ENCODE results near the gene SDK2.

Gene SDK2

DNA sequence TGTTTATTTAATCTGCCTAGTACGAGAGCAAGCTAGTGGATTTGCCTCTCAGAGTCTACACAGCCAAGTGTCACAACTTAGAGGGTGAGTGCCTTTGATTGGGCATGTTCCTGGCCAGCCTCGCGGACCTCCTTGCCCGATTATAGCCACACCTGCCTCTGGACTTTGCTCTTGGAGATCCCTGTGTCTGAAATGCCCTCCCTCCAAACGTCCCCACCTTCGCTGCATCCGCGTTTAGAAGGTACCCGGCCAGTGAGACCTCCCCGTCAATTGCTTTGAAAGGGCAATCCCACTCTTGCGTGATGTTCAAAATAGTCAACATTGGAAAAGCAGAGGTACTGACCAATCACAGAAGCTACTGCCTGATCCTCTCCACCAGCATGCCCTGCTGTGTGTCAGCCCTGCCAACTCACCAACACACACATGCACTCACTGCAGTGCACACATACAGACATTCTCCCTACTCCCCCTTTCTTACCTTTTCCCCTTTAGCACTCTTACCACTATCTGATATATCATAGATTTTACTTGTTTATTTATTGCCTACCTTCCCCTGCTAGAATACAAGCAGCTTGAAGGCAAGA is 6.5 kb upstream of the SDK2 start:
- DNase-seq (ENCODE audit: low read depth): no peak

DNA sequence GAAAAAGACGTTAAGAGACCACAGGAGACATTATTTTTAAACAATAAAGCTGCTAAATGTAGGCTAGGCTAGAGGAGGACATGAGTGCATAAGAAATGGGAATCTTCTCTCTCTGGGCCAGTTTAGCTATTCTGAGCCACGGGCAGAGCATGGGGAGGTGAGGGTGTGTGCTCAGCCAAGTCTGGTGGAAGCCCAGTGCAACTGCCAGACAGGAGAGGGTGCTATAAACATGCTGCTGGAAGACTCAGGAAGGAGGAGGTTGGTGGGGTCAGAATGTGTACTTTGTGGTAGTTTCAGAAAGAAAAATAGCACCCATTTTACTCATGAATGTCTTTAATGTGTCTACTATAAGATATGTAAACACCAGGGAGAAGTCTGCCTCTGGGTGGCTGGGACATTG is 5.9 kb upstream of the SDK2 start:
- no peak for DNase-seq (ENCODE audit: low read depth)

DNA sequence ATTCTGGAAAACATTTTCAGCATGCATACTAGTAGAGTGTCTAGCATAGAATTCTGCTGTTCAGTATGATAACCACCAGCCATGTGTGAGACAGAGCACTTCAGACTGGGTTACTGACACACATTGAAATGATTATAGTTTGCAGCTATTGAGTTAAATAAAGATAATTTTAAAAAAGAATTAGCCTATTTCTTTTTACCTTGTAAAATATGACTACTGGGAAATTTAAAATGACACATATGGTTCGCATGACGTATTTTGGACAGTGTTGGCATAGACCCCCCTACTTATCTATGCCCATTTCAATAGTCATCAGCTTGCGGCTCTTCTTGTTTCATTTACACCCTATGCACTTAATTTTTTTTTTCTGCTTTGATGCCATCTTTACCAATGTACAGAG is 4.7 kb upstream of the SDK2 start:
- DNase-seq (ENCODE audit: low read depth): no peak

DNA sequence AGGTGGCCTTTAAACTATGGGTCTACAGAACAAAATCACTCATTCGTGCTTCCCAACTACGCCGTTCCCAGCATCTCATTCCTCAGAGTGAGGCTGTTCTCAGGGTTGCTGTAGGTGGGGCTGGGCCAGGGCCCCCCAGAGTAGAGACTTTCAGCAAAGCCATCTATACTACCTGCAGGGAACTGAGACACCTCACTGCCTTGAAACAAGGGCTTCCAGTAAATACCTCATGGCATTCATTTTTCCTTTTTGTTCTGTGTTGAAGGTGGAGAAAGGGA is 4.2 kb upstream of the SDK2 start:
- no peak for DNase-seq (ENCODE audit: low read depth)

DNA sequence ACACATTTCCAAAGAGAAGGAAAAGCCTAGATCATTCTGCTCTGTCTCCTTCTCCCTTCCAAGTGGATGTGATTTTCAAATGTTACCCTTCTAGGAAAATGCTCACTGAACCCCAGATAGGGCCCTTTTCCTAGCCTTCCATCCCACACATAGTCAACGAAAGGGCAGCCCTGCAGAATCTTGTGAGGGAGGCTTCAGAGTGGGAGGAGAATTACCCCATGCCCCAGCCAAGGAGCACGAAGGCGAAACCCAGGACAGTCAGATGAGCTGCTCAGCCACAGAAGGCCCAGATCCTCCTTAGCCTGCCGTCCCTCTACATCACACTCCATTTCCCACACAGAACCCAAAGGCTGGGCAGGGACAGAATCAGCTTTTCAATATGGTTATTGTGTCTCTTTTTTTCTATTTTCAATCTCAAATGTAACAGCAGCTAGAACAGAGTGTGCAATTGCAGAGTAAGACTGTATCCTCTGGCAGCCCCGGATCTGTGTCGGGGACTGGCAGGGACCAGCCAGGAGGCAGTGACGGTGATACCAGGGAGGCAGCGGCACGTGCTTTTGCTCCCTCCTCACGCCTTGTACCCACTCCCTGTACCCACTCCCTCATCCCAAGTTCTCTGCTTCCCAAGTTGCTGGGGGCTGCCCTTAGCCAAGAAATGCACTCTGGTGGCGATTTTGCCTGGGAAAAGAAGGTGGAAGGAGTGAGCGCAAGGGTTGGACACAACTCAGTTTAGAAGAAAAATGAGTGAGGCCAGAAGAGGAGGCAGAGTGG is 3.7 kb upstream of the SDK2 start:
- DNase-seq (ENCODE audit: low read depth): no peak

DNA sequence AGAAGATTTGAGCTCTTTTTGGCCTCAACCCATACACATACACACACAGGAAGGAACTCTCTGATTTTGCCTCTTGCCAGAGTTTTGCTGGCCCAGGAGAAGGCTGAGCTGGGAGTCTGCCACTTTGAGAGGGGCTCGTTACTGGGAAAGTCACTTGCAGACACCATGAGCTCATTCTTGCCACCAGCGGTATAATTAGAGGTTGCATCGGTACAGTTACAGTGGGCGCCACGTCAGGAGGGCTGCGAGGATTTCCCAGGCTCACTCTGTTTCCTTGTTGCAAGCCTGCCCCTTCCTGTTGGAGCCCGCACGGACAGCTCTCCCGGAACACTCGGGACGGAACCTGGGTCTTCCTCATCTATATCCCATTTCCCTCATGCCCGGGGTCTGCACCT is 3.1 kb upstream of the SDK2 start:
- no peak for DNase-seq (ENCODE audit: low read depth)

DNA sequence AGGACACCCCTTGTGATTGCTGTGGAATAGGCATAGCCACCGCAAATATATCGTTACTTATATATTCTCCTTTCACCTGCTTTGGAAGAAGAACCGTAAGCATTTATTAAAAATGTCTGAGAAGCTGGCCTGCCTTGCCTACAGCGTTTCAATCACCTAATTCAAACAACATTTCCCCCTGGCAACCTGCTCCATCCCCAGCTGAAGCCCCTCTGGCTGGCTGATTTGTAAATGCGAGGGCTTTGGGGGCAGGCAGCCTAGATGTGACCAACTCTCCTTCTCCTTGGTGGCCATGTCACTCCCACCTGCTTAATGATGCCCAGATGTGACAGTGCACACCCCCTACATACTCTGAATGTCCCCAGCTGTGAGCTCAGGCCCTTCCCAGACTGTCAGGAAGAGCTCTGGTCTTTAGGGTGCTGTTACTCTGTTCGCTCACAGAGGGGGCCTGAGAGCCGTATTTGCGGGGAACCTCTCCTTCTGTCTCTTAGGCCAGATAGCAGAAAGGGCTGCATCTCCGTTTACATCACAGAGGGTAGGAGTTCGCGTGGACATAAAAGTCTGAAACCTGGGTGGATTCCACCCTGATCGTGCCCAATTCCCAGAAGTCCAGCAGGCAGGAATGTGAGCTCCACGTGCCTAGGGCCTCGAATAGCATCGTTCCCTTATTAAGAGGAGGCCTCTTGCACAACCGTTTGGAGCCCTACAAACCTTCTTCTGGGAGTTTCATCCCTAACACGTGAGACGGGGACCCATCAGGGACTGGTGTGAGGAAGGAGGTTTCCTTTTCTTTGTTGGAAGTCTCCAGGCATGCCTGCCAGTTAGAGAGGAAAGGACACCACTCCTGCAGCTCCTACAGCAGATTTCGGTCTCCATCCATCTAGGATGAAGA is 2.4 kb upstream of the SDK2 start:
- DNase-seq (ENCODE audit: low read depth): no peak

DNA sequence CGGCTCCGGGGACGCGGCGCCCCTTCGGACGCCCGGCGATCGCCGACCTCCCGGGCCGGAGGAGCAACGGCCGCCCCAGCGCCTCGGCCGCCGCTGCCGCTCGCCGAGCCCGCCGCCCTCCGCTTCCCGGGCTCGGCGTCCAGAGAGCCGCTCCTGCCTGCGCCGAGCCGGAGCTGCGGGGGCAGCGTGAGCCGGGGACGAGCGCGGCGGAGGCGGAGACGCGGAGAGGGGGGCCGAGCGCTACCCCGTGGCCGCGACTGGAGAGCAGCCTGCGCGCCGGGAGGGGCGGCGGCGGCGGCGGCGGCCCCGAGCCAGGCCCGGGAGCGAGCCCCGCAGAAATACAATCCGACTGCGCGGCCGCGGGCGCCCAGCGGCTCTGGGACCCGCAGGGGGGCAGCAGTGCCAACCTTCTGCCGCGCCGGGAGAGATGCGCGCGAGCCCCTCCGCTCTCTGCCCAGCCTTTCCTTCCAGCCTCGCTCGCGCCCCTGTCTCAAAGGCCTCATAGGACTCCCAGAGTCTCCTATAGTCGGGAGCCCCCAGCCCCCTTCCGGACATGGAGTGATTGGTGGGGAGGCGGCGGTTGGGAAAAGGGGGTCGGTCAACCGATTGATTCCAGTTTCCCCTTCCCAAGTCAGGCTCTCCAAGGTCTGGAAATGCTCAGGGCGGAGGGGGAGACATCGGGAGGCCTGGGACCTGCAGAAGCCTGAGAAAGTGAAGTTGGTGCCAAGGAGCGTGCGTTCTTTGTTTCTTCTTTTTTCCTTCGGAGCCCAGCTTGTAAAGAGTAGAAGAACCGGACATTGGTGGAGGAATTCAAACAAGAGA is 1.0 kb upstream of the SDK2 start:
- DNase-seq (ENCODE audit: low read depth): no peak

DNA sequence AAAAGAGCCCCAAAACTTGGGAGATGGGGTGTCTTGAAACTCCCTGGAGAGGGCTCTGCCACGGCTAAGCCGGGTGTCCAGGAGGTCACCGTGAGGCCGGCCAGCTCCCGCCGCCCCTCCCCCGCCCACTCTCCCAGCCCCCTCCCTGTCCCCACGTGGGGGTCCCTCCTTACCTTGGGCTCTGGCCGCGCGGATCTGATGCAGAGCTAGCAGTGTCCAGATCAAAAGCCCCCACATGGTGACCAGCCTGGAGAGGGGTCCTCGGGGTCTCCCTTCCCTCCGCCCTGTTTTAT is 447 bp downstream of the SDK2 start:
- no peak for DNase-seq (ENCODE audit: low read depth)

DNA sequence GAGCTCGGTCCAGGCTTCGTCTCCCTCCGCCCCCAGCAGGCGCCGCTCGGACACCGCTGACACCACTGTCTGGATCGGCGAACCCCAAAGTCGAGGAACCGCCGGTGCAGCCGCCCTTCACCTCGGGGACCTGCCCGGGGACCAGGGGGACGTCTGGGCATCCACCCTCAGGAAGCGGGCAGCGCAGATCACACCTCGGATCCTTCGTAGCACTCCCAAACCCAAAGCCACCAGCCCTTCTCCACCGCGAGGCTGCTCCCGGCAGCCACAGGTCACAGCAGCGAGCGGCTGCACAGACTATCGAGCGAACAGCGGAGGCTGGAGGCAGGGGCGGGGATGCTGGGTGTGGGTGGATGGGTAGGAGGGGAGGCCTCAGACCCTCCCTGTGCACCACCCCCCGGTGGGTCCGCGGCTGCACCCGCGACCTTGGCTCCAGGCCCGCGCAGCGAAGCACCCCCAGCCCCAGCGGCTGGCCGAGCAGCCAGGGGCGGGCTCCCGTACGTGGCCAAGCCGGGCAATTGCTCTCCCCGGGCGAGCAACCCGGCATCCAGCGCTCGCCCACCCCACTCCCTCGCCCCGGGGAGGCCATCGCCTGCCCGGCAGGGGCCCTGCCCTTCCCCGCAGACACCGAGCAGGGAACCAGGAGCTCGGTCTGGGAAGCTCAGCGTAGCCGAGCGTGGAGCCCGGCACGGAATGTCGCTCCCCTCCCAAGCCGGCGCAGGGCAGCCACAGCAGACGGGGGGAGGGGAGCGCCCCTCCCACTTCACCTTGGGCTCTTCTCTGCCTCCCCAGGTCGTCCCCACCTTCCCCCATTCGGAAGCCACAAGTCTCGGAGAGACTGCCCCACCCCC is 1.0 kb downstream of the SDK2 start:
- DNase-seq (ENCODE audit: low read depth): no peak

DNA sequence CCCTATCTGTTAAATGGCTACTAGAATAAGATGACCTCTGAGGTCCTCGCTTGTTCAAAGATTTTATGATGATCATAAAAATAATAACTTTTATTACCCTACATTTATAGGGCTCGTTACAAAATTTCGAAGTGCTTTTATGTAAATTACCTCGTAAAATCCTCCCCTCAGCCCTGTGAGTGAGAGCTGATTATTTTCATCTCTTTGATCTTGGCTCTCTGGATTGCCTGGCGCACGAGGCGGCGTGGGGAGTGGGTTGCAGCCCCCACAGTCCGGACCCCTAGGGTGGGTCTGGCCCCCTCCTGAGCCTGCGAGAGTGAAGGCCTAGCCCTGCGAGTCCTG is 1.6 kb downstream of the SDK2 start:
- no peak for DNase-seq (ENCODE audit: low read depth)

DNA sequence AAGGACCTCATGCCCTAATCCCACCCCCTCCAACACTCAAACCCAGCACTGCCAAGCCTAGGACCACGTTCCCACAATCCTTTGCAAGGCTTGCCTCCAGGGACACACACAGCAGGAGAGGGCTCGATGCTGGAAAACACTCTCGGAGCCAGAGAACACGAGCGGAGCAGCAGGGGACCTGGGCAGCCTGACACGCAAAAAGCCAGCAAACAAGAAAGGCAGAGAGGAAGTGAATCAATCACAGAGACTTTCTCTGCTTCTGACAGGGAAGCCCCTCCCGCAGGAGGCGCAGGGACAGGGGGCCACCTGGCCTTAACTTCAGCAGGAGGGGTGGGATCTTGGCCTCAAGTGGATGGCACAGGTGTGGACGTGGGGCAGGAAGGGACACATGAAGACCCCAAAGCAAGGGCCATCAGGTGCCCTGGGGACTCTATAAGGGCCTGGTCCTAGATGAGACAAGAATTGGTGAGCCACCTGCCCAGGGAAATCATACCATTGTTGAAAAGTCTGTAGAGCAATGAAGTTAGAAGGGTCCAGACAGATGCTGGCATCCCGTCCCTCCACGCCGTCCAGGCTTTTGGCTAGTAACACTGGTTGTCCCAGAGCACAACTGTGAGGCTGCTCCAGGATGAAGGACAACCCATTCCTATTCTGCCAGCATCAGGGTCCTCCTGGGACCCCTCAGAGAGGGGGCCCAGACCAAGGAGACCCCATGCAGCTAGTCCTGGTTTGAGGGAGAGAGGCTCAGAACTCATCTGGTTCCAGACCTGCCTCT is 2.2 kb downstream of the SDK2 start:
- DNase-seq (ENCODE audit: low read depth): no peak

DNA sequence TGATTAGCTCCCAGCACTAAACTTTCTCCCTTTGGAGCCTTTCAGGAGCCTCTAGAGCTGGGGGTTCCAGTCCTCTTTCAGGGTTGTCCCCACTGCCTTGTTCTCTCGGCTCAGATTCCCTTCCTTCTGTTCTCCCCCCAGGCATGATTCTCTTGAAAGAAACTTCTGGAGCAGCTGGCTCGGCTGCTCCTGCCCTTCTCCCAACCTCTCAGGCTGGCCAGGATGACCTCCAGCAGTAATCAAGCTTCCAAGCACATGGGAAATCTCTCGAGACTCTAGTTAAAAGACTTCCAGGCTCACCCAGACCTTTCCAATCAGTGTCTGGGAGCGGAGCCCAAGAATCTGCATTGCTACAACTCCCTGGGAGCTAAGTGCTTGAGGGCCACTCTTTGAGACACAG is 3.6 kb downstream of the SDK2 start:
- no peak for DNase-seq (ENCODE audit: low read depth)

DNA sequence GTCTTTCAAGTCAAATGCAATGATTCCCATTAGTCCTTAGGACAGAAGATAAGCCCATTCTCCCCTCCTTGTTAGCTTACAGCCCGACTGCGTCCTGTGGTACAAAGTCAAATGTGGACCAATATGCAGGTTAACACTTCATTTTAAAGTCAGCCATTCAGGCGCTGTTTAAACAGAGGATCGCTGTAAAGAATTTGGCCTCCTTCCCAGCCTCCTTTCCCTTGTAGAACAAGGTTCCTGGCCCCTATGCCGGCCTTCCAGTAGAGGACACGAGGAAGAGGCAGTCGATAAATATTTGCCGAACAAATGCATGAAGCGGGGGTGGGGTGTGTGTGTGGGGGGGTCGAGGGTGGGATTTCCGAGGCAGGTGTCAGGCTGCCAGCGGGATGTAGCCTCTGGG is 4.3 kb downstream of the SDK2 start:
- no peak for DNase-seq (ENCODE audit: low read depth)

DNA sequence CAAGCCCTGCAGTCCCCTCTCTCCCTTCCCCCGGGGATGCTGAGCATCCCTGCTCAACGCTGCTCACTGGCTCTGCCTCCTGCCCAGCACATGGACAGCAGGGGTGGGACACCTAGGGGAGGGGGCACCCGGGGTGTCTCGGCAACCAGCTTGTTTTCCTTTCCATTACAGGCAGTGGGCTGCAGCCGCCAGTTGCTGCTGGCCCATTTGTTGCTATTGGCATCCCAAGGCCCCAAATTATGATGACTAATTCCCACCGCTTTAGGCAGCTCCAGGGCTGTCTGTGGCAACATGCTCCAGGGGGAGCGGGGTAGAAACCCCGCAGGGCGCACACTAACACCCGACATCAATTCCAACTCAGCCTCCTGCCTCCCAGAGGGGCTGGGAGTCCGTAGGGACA is 4.9 kb downstream of the SDK2 start:
- no peak for DNase-seq (ENCODE audit: low read depth)

DNA sequence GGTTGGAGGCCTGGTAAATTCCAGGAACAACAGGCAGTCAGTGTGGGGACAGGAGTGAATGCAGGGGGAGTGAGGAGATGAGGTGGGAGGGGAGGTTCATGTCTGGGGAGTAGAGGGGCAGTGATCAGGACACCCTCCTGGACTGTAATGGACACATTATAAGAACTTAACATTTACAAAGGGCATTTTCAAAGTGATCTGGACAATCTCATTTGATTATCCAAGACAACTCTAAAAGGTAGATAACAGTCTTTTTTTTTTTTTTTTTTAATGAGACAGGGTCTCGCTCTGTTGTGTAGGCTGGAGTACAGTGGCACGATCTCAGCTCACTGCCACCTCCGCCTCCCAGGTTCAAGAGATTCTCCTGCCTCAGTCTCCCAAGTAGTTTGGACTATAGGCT is 5.7 kb downstream of the SDK2 start:
- DNase-seq (ENCODE audit: low read depth): no peak

DNA sequence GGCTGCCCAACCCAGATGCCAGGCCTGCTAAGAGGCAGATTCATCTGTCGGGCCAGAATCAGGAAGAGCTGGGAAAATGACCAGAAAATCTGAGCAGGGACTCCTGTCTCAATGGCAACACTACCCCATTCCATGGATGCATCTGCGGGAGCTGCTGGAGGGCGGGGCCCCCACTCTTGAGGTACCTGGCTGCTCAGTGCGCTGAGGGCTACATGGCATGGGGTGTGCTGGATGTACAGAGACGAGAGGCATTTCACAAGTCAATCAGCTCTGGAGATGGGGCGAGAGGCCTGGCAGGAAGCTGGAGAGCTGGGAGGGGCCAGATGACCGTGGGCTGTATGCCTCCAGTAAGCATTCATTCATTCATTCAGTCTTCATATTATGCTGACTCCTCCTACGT is 6.4 kb downstream of the SDK2 start:
- no peak for DNase-seq (ENCODE audit: low read depth)

DNA sequence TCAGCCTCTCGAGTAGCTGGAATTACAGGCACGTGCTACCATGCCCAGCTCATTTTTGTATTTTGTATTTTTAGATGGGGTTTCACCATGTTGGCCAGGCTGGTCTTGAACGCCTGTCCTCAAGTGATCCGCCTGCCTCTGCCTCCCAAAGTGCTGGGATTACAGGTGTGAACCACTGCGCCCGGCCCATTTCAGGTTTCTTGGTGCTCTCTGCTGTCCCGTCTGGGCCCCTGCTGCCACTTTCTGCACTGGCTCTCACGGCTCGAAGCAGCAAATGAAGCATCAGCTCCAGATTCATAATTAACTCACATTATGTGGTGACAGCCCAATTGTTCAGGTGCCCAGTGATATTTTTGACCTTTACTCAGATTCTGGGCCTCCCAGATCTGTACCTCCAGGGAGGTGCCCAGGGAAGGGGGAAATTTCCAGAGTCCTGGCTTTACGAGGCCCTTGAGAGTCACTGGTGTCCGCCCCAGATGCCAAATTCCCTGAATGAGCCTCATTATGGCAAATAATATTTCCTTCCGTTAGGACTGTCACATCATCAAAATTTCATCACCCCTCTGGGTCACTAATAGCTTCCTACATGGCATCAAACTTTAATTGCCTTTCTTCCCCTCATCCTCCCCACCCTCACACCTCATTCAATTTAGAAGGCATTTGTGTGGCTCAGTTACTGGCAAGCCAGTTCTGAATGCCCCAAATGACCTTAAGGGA is 9.0 kb downstream of the SDK2 start:
- DNase-seq (ENCODE audit: low read depth): no peak

DNA sequence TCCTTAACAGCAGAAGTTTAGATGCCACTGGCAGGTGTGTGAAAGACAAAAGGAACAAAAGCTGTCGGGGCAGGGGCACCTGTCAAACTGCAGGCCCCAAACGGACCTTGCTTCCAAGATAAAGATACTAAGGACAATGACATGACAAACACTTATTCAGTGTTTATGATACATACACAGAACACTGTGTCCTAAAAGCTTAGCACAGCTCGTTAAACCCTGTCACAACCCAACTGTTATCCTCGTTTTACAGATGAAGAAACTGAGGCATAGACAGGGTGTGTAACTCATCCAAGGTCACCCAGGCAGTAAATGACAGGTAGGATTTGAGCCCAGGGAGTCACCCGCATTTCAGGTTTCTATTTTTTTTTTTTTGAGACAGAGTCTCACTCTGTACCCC is 9.6 kb downstream of the SDK2 start:
- DNase-seq (ENCODE audit: low read depth): no peak

DNA sequence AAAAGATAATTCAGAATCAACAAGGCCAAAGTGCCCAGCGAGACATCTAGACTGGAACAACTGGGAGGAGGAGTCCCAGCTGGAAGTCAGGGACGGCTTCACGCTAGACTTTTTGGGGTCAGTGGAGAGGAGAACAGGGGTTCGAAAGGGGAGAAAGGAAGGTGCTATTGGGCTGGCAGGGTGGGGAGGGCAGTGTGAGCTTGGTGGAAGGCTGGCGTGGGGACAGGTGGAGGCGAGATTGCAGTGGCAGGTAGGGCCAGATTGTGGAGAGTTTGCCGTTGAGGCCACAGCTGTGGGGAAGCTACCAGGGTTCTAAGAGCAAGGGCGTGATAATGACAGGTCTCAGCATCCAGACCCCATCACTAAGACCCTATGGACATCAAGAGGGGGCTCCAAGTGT is 10.5 kb downstream of the SDK2 start:
- DNase-seq (ENCODE audit: low read depth): no peak

DNA sequence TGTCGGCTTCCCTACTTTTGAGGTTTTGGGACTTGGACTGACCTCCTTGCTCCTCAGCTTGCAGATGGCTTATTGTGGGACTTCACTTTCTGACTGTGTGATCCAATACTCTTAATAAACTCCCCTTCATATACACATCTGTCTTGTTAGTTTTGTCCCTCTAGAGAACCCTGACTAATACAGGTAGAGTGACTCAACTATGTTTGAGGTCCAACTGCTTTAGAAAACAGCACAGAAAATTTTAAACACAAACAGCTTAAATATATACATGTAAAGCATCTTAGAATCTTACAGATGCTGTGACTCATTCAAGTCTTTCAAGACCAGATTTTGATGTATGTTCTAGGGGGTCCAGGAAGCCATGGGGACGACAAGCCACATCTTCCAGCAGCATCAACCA is 11.7 kb downstream of the SDK2 start:
- DNase-seq (ENCODE audit: low read depth): no peak

All from T-helper 22 cell (primary cell).